GM19240 (cell line): ENCODE measurements around the gene PELI3.

Experiments used
- DNase-seq: peaks from one replicate; pipeline ENCODE4 v3.0.0; 2011; ENCODE audit warnings: low spot score; ENCODE audit not compliant: insufficient read length

The PELI3 gene

GRCh38 chr11:66497206-66497605 is 30.5 kb downstream of the PELI3 start:
- no peak for DNase-seq

- DNase-seq, result no peak
Observed at GRCh38 chr11:66498506-66498905, 31.8 kb downstream of the PELI3 start.

GRCh38 chr11:66505276-66505816 is 38.6 kb downstream of the PELI3 start:
- no peak for DNase-seq

GRCh38 chr11:66509131-66509561 is 42.4 kb downstream of the PELI3 start:
- DNase-seq, result no peak

GRCh38 chr11:66510271-66510989 is 43.7 kb downstream of the PELI3 start, which contains the start of gene BBS1:
Gene BBS1 (plus strand): TSS chr11:66510635. CDS start chr11:66510660, 25 bp downstream.
- DNase-seq, result peak; percentile 95

- DNase-seq, result no peak
Observed at GRCh38 chr11:66510990-66511339, 44.3 kb downstream of the PELI3 start.

GRCh38 chr11:66523611-66524010 is 56.9 kb downstream of the PELI3 start:
- no peak for DNase-seq

GRCh38 chr11:66524304-66525040 is 57.8 kb downstream of the PELI3 start:
- DNase-seq, result no peak
